GM10266 (cell line): ENCODE measurements around the gene CDH23.

Experiments
- DNase-seq: peaks from one replicate; pipeline ENCODE4 v3.0.0; 2012; ENCODE audit errors: extremely low spot score
- CTCF ChIP-seq: IDR thresholded peaks from 2 replicates; pipeline ENCODE4 v1.5.1; 2012; ENCODE audit warnings: mild to moderate bottlenecking, low read depth; ENCODE audit not compliant: control insufficient read depth, insufficient read depth; ENCODE audit errors: missing control alignments

The CDH23 gene

GRCh38 chr10:71427246-71427645 lies 30.5 kb downstream of the CDH23 start:
- no peak for DNase-seq
- no peak for TF ChIP-seq CTCF

GRCh38 chr10:71429304-71429703 lies 32.6 kb downstream of the CDH23 start:
- TF ChIP-seq CTCF, result no peak
- no peak for DNase-seq

GRCh38 chr10:71429929-71430328 lies 33.2 kb downstream of the CDH23 start:
- no peak for DNase-seq
- no peak for TF ChIP-seq CTCF

- TF ChIP-seq CTCF, result no peak
- DNase-seq, result no peak
Measured at GRCh38 chr10:71431239-71432100, 34.8 kb downstream of the CDH23 start.

- no peak for DNase-seq
- TF ChIP-seq CTCF, result no peak
Measured at GRCh38 chr10:71432101-71432905, 35.6 kb downstream of the CDH23 start.

- DNase-seq, result no peak
- TF ChIP-seq CTCF, result no peak
Measured at GRCh38 chr10:71432956-71433767, 36.4 kb downstream of the CDH23 start.
